PC-3 (cell line): Measurements from ENCODE around the gene LRP1B. TPM values are rescaled to one million over a fixed set of nuclear protein-coding genes. Genes with fewer than 3 reads are reported as not detected.

Experiments
- ATAC-seq: fragments of 200-7000 bp; cut with Tn5 transposase; 2 replicates; pipeline ENCODE4 v1.9.1; 2020; ENCODE audit warnings: mild to moderate bottlenecking, moderate library complexity
- BruUV-seq: library from RNA; stranded (reverse); fragments of 400-500 nt; replicated peaks from 2 replicates; lab custom pipeline; 2021; lab: Mats Ljungman, UMichigan
- CTCF ChIA-PET: fragments of 300-600 bp; sonication (Branson Sonifier 250); formaldehyde crosslinking; loops from one replicate; lab custom pipeline; 2022; ENCODE audit warnings: antibody characterized with exemption; lab: Charles Lee
- POLR2A ChIA-PET: fragments of 300-600 bp; sonication (Branson Sonifier 250); formaldehyde crosslinking; loops from one replicate; lab custom pipeline; 2022; ENCODE audit warnings: antibody characterized with exemption; ENCODE audit not compliant: unreplicated experiment; lab: Charles Lee
- DNase-seq: peaks from one replicate; pipeline ENCODE4 v3.0.0-alpha.2; 2015
- H2AFZ ChIP-seq: fragments of 300-600 bp; sonication (generic); 2 replicates; pipeline ENCODE4 v1.6.0; 2016; ENCODE audit warnings: antibody characterized with exemption, low read length
- H3F3A ChIP-seq: fragments of 300-600 bp; sonication (generic); one replicate; pipeline ENCODE4 v1.6.0; 2017; ENCODE audit warnings: antibody characterized with exemption, low read length, control low read depth, mild to moderate bottlenecking; ENCODE audit not compliant: unreplicated experiment
- H3K27ac ChIP-seq: fragments of 300-600 bp; sonication (generic); 2 replicates; pipeline ENCODE4 v1.5.1; 2016; ENCODE audit warnings: mild to moderate bottlenecking, low read length
- H3K27me3 ChIP-seq: fragments of 300-600 bp; sonication (generic); 2 replicates; pipeline ENCODE4 v1.6.1; 2016; ENCODE audit warnings: low read length, mixed read lengths
- H3K36me3 ChIP-seq: fragments of 300-600 bp; sonication (generic); 2 replicates; pipeline ENCODE4 v1.6.1; 2016; ENCODE audit warnings: low read depth, mixed run types, low read length, mixed read lengths
- H3K4me1 ChIP-seq: fragments of 300-600 bp; sonication (generic); 2 replicates; pipeline ENCODE4 v1.5.1; 2016; ENCODE audit warnings: low read length; ENCODE audit not compliant: insufficient read depth
- H3K4me2 ChIP-seq: fragments of 300-600 bp; sonication (generic); 2 replicates; pipeline ENCODE4 v1.6.0; 2016; ENCODE audit warnings: low read length
- H3K4me3 ChIP-seq: fragments of 300-600 bp; sonication (generic); 2 replicates; pipeline ENCODE4 v1.5.1; 2016; ENCODE audit warnings: mild to moderate bottlenecking, low read length, mixed read lengths
- H3K79me2 ChIP-seq: fragments of 300-600 bp; sonication (generic); 2 replicates; pipeline ENCODE4 v1.6.1; 2017; ENCODE audit warnings: low read length, mixed read lengths
- H3K9ac ChIP-seq: fragments of 300-600 bp; sonication (generic); 2 replicates; pipeline ENCODE4 v1.6.0; 2016; ENCODE audit warnings: mild to moderate bottlenecking, low read length
- H3K9me2 ChIP-seq: fragments of 300-600 bp; sonication (generic); replicated peaks from 2 replicates; pipeline ENCODE4 v1.6.1; 2016; ENCODE audit warnings: mixed run types, low read length, mixed read lengths
- H3K9me3 ChIP-seq: fragments of 300-600 bp; sonication (generic); 2 replicates; pipeline ENCODE4 v1.6.1; 2016; ENCODE audit warnings: low read length, mixed read lengths
- H4K20me1 ChIP-seq: fragments of 300-600 bp; sonication (generic); 2 replicates; pipeline ENCODE4 v1.6.1; 2016; ENCODE audit warnings: low read length, mixed read lengths
- EZH2 ChIP-seq: fragments of 300-600 bp; sonication (generic); IDR thresholded peaks from one replicate; pipeline ENCODE4 v1.6.1; 2017; ENCODE audit warnings: antibody characterized with exemption, mild to moderate bottlenecking, low read length; ENCODE audit not compliant: unreplicated experiment
- EZH2phosphoT487 ChIP-seq: fragments of 300-600 bp; sonication (generic); IDR thresholded peaks from 2 replicates; pipeline ENCODE4 v1.6.1; 2018; ENCODE audit warnings: mild to moderate bottlenecking, antibody characterized with exemption, low read length, borderline replicate concordance
- intact Hi-C: fragments of 100-400 bp; cut with micrococcal nuclease; formaldehyde crosslinking; loops from 2 replicates; pipeline ENCODE4 v1.9.0; 2023
- total RNA-seq: library from RNA; depleted of rRNA; stranded (reverse); fragments of >200 nt; gene quantifications from 2 replicates; pipeline ENCODE4 v1.2.3, GENCODE V29; 2014
- TF ChIP-seq, protein P1 (sequence below): fragments of 300-600 bp; sonication (generic); conservative IDR thresholded peaks from 2 replicates; pipeline ENCODE4 v1.5.1; 2017; ENCODE audit warnings: antibody characterized with exemption, low read depth, mild to moderate bottlenecking, low read length

LRP1B gene
- total RNA-seq, 1 experiment from 2014 or later = 0.04 TPM

DNA sequence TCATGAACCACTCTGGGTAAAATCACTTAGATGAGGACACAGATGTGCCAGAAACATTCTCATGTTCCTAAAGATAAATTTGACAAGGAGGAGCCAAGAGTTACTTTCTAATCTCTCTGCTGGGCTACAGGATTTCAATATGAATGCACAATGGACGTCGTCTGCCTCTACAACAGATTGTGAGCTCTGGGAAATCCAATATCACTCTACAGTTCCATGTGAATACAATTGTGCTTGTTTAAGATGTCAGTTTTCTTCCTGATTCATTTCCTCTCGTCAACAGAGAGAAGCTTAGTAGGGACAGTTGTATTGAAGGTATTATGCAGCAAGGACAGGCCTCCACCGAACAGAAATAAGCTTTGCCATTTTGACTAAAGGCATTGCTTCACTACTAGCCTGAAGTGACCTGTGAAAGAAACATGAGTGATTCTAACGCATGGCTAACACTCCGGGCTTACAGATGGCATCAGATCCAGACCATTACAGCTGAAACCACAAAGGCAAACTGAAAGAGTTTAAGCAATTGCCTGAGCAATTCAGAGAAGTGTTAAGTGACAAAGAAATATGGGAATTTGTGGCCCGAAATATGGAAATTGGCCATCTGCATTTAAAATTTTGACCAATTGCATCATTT lies 1591.5 kb downstream of the LRP1B start:
- TF ChIP-seq, protein P1, sequence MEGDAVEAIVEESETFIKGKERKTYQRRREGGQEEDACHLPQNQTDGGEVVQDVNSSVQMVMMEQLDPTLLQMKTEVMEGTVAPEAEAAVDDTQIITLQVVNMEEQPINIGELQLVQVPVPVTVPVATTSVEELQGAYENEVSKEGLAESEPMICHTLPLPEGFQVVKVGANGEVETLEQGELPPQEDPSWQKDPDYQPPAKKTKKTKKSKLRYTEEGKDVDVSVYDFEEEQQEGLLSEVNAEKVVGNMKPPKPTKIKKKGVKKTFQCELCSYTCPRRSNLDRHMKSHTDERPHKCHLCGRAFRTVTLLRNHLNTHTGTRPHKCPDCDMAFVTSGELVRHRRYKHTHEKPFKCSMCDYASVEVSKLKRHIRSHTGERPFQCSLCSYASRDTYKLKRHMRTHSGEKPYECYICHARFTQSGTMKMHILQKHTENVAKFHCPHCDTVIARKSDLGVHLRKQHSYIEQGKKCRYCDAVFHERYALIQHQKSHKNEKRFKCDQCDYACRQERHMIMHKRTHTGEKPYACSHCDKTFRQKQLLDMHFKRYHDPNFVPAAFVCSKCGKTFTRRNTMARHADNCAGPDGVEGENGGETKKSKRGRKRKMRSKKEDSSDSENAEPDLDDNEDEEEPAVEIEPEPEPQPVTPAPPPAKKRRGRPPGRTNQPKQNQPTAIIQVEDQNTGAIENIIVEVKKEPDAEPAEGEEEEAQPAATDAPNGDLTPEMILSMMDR = no peak
- TF ChIP-seq EZH2phosphoT487 (no peak), EZH2 (no peak)
- Histone ChIP-seq H3F3A (no peaks in the 10 kb centered on the region), H3K9me2 (no peaks in the 10 kb centered on the region), H3K79me2 (no peaks in the 10 kb centered on the region), H4K20me1 (no peaks in the 10 kb centered on the region), H3K27ac (no peak overlapping the region), H3K4me2 (no peak overlapping the region), H2AFZ (no peak overlapping the region), H3K27me3 (no peaks in the 10 kb centered on the region), H3K36me3 (no peaks in the 10 kb centered on the region), H3K9ac (no peak overlapping the region), H3K4me3 (no peak overlapping the region), H3K9me3 (no peaks in the 10 kb centered on the region), H3K4me1 (no peaks in the 10 kb centered on the region)
- DNase-seq (no peak), ATAC-seq (no peak)
- intact Hi-C loops = no loop called here
- BruUV-seq = no TSS peak
- ChIA-PET CTCF (no interaction called here), POLR2A (no interaction called here)

DNA sequence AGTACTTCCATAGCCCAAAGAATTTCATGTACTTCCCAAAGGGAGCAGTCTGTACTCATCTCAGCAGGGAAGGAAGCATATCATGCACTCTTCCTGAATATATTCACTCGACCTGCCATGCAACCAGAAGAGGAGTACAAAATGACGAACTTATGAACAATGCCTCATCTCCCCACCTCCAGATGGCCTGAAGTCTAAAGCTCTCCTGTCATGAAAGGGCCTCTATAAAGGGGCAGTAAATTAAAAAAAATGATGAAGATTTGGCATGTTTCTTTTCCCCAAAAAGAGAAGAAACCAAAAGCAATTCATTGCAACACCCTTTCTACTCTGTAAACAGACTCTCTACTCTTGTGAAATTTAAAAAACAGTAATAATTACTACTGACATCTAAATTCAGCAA lies 1601.1 kb downstream of the LRP1B start:
- Histone ChIP-seq H2AFZ (0 out of 2 replicates have a peak overlapping the region, but pooled peaks have one; percentile 13), H3K27me3 (no peaks in the 10 kb centered on the region), H3K9me2 (no peaks in the 10 kb centered on the region), H3K4me1 (peaks cover 10% of the 10 kb centered on the region), H3K9me3 (no peaks in the 10 kb centered on the region), H3K4me3 (no peak overlapping the region), H4K20me1 (no peaks in the 10 kb centered on the region), H3F3A (no peaks in the 10 kb centered on the region), H3K79me2 (no peaks in the 10 kb centered on the region), H3K9ac (no peak overlapping the region), H3K36me3 (no peaks in the 10 kb centered on the region), H3K4me2 (no peak overlapping the region), H3K27ac (no peak overlapping the region)
- POLR2A ChIA-PET = no interaction called here
- CTCF ChIA-PET = no interaction called here
- intact Hi-C loops = no loop called here
- DNase-seq (no peak), ATAC-seq (no peak)
- no peak for TF ChIP-seq EZH2
- TF ChIP-seq EZH2phosphoT487 = no peak
- TF ChIP-seq, protein P1 = no peak
- BruUV-seq = no TSS peak

GRCh38 chr2:140528982-140529381 lies 1601.8 kb downstream of the LRP1B start:
- Histone ChIP-seq H3K36me3 (no peaks in the 10 kb centered on the region), H3K9me2 (no peaks in the 10 kb centered on the region), H3K4me1 (peaks cover 10% of the 10 kb centered on the region), H3K27me3 (no peaks in the 10 kb centered on the region), H3K4me3 (no peak overlapping the region), H4K20me1 (no peaks in the 10 kb centered on the region), H3K9ac (no peak overlapping the region), H3F3A (no peaks in the 10 kb centered on the region), H3K9me3 (no peaks in the 10 kb centered on the region), H2AFZ (0 out of 2 replicates have a peak overlapping the region, but pooled peaks have one; percentile 28), H3K27ac (no peak overlapping the region), H3K79me2 (no peaks in the 10 kb centered on the region), H3K4me2 (no peak overlapping the region)
- no TSS peak for BruUV-seq
- DNase-seq (no peak), ATAC-seq (no peak)
- POLR2A ChIA-PET = no interaction called here
- intact Hi-C loops = no loop called here
- TF ChIP-seq, protein P1 = no peak
- TF ChIP-seq EZH2phosphoT487 = no peak
- CTCF ChIA-PET = no interaction called here
